ENCODE data around the gene HS3ST4. TPM values are rescaled to one million over a fixed set of nuclear protein-coding genes. Genes with fewer than 3 reads are reported as not detected.

Gene HS3ST4
- total RNA-seq, 6 experiments from 2014 or later = not detected

- Histone ChIP-seq H3K36me3 (no peaks in the 10 kb centered on the region), H3K9me3 (no peaks in the 10 kb centered on the region), H3K4me3 (no peak overlapping the region), H3K27me3 (no peaks in the 10 kb centered on the region), H3K27ac (no peak overlapping the region), H3K4me1 (no peaks in the 10 kb centered on the region)
- WGBS (ENCODE audit: insufficient coverage, low coverage, low lambda C conversion rate, missing lambda C conversion rate) = 36% methylated on average over 6 of the region's 6 CpGs
- ATAC-seq (no peak), DNase-seq (no peak)
- TF ChIP-seq POLR2A (IDR thresholded peaks at IDR 0.05) = no peak
- no peak for TF ChIP-seq CTCF (IDR thresholded peaks at IDR 0.05)
- intact Hi-C loops (cut with DNase I) = no loop called here
Observed at GRCh38 chr16:25750488-25751216, 58.9 kb downstream of the HS3ST4 start.

DNA sequence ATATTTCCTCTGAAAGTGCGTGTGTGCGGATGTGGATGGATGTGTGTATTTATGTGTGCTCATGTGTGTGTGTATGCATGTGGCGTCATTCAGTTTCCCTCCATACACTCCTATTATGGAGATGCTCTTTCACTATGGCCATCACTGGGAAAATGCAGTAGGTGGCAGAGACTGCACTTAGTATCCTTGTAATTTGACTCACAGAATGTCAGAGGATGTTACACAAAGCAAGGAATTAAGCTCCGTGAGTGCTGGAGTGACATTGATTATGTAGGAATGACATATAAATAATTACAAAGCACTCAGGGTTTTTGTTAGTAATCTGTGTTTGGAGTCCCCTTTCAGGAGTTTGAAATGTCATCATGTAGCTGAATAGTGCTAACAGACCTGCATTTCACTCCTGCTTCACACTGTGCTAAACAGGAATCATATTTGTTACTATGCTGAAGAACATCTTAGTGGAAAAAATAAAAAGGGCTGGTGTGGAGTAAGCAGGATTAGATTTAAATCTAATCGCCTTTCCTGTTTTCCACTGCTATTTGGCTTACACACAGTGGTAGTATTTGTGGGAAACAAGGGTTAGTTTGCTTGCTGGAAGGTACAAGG is 59.6 kb downstream of the HS3ST4 start:
- intact Hi-C loops (cut with DNase I) = no loop called here
- Histone ChIP-seq H3K36me3 (no peaks in the 10 kb centered on the region), H3K27me3 (no peaks in the 10 kb centered on the region), H3K4me3 (no peak overlapping the region), H3K27ac (no peak overlapping the region), H3K9me3 (no peaks in the 10 kb centered on the region), H3K4me1 (no peaks in the 10 kb centered on the region)
- ATAC-seq (no peak), DNase-seq (no peak)
- TF ChIP-seq POLR2A (IDR thresholded peaks at IDR 0.05) (no peak), CTCF (IDR thresholded peaks at IDR 0.05) (no peak)
- WGBS (ENCODE audit: insufficient coverage, low coverage, low lambda C conversion rate, missing lambda C conversion rate) = 45% methylated on average over 5 of the region's 5 CpGs

DNA sequence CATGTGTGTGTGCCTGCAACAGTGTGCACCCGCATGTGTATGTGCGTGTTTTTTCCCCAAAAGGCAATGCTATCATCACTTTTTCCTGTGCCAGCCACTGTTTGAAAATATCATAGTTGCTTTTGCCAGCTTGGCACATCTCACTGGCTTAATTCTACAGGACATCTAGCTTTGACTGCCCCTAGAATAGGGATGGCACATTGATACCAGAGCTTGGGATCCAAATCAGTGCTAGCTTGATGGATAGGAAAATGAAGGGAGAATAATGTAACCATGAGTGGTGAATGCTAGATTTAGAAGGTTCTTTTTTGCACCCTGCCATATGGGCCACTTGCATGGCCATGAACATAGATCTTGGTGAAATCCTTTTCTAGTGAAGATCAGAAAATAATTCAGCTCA is 72.7 kb downstream of the HS3ST4 start:
- H3K9me3 ChIP-seq = no peaks in the 10 kb centered on the region
- H3K27ac ChIP-seq = no peak overlapping the region
- no peak for TF ChIP-seq POLR2A (IDR thresholded peaks at IDR 0.05)
- no peak for TF ChIP-seq CTCF (IDR thresholded peaks at IDR 0.05)
- no peaks in the 10 kb centered on the region for H3K4me1 ChIP-seq
- no peak for ATAC-seq
- no peak for DNase-seq
- H3K4me3 ChIP-seq = no peak overlapping the region
- intact Hi-C loops (cut with DNase I) = no loop called here
- no peaks in the 10 kb centered on the region for H3K36me3 ChIP-seq
- H3K27me3 ChIP-seq = no peaks in the 10 kb centered on the region
- 46% methylated on average over 2 of the region's 2 CpGs for WGBS (ENCODE audit: insufficient coverage, low coverage, low lambda C conversion rate, missing lambda C conversion rate)

- 60% methylated on average over 1 of the region's 1 CpG for WGBS (ENCODE audit: insufficient coverage, low coverage, low lambda C conversion rate, missing lambda C conversion rate)
- no peak for ATAC-seq
- intact Hi-C loops (cut with DNase I) = no loop called here
- H3K9me3 ChIP-seq = no peaks in the 10 kb centered on the region
- H3K4me3 ChIP-seq = no peak overlapping the region
- DNase-seq = no peak
- H3K27ac ChIP-seq = no peak overlapping the region
- no peaks in the 10 kb centered on the region for H3K4me1 ChIP-seq
- TF ChIP-seq POLR2A (IDR thresholded peaks at IDR 0.05) = no peak
- no peak for TF ChIP-seq CTCF (IDR thresholded peaks at IDR 0.05)
- H3K27me3 ChIP-seq = no peaks in the 10 kb centered on the region
- no peaks in the 10 kb centered on the region for H3K36me3 ChIP-seq
Observed at GRCh38 chr16:25771216-25771615, 79.5 kb downstream of the HS3ST4 start.
